ENCODE results near the gene EHD4. TPM values are rescaled to one million over a fixed set of nuclear protein-coding genes. Genes with fewer than 3 reads are reported as not detected.

Gene EHD4
- total RNA-seq, 1 donor from 2014 or later = 21.1 TPM

DNA sequence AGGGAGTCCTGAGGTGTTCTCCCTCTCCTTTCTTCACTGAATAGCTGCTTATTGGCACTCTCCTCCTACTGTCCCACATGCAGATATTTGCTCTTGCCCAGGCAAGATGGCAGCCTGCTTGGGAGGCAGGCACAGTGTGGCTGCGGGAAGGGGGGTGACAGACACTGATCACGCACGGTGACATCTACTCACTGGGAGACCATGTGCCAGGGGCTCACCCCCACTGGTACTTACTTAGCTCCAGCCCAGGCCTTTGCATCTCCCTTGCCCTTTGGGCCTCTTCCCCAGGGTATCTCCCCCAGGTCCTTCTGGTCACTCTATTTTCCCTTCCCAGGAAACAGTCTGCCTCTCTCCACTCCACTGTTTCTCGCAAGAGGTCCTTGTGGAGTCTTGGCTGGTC, 42.0 kb upstream of the EHD4 start:
- Histone ChIP-seq H3K27me3 (ENCODE audit: control insufficient read depth, insufficient read depth, low read length) (no peaks in the 10 kb centered on the region), H3K4me3 (ENCODE audit: low read depth, low read length) (no peak overlapping the region), H3K36me3 (ENCODE audit: control insufficient read depth, insufficient read depth, low read length) (no peaks in the 10 kb centered on the region)
- DNase-seq (ENCODE audit: low read depth) (no peak), FAIRE-seq (no peak)
- TF ChIP-seq, protein P1, sequence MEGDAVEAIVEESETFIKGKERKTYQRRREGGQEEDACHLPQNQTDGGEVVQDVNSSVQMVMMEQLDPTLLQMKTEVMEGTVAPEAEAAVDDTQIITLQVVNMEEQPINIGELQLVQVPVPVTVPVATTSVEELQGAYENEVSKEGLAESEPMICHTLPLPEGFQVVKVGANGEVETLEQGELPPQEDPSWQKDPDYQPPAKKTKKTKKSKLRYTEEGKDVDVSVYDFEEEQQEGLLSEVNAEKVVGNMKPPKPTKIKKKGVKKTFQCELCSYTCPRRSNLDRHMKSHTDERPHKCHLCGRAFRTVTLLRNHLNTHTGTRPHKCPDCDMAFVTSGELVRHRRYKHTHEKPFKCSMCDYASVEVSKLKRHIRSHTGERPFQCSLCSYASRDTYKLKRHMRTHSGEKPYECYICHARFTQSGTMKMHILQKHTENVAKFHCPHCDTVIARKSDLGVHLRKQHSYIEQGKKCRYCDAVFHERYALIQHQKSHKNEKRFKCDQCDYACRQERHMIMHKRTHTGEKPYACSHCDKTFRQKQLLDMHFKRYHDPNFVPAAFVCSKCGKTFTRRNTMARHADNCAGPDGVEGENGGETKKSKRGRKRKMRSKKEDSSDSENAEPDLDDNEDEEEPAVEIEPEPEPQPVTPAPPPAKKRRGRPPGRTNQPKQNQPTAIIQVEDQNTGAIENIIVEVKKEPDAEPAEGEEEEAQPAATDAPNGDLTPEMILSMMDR (IDR thresholded peaks at IDR 0.05; ENCODE audit: insufficient read depth, low read length, severe bottlenecking) = no peak

- DNase-seq (ENCODE audit: low read depth) (no peak), FAIRE-seq (peak; percentile 7)
- Histone ChIP-seq H3K4me3 (ENCODE audit: low read depth, low read length) (no peak overlapping the region), H3K27me3 (ENCODE audit: control insufficient read depth, insufficient read depth, low read length) (no peaks in the 10 kb centered on the region), H3K36me3 (ENCODE audit: control insufficient read depth, insufficient read depth, low read length) (no peaks in the 10 kb centered on the region)
- TF ChIP-seq, protein P1 (IDR thresholded peaks at IDR 0.05; ENCODE audit: insufficient read depth, low read length, severe bottlenecking) = no peak
These were observed 40.6 kb upstream of the EHD4 start for GRCh38 chr15:42012928-42013482.

GRCh38 chr15:42012241-42012640, 39.9 kb upstream of the EHD4 start:
- TF ChIP-seq, protein P1 (IDR thresholded peaks at IDR 0.05; ENCODE audit: insufficient read depth, low read length, severe bottlenecking) = no peak
- Histone ChIP-seq H3K4me3 (ENCODE audit: low read depth, low read length) (no peak overlapping the region), H3K36me3 (ENCODE audit: control insufficient read depth, insufficient read depth, low read length) (no peaks in the 10 kb centered on the region), H3K27me3 (ENCODE audit: control insufficient read depth, insufficient read depth, low read length) (no peaks in the 10 kb centered on the region)
- FAIRE-seq (peak; percentile 94), DNase-seq (ENCODE audit: low read depth) (no peak)

DNA sequence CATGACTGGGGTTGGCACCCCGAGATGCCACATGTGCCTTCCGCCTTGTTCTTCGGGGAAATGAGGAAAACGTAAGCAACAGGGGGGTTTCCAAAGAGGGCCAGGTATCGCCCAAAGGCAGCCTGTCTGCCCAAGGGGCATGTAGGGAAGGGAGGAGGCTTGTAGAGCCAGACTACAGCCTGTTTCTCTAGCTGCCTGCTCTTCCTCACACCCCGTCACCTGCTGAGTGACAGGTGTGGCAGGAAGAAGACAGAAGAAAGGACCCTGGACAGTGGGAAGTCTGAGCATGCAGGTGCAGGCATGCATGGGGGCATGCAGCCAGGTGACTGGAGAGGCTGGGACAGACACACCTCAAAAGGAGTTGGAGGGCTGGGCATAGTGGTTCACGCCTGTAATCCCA, 38.7 kb upstream of the EHD4 start:
- Histone ChIP-seq H3K27me3 (ENCODE audit: control insufficient read depth, insufficient read depth, low read length) (no peaks in the 10 kb centered on the region), H3K36me3 (ENCODE audit: control insufficient read depth, insufficient read depth, low read length) (no peaks in the 10 kb centered on the region), H3K4me3 (ENCODE audit: low read depth, low read length) (no peak overlapping the region)
- peak; percentile 33 for DNase-seq (ENCODE audit: low read depth)
- FAIRE-seq = peak; percentile 32
- TF ChIP-seq, protein P1 (IDR thresholded peaks at IDR 0.05; ENCODE audit: insufficient read depth, low read length, severe bottlenecking) = no peak

- DNase-seq (ENCODE audit: low read depth) (peak; percentile 76), FAIRE-seq (no peak)
- no peaks in the 10 kb centered on the region for H3K27me3 ChIP-seq (ENCODE audit: control insufficient read depth, insufficient read depth, low read length)
- no peaks in the 10 kb centered on the region for H3K36me3 ChIP-seq (ENCODE audit: control insufficient read depth, insufficient read depth, low read length)
- TF ChIP-seq, protein P1 (IDR thresholded peaks at IDR 0.05; ENCODE audit: insufficient read depth, low read length, severe bottlenecking) = no peak
- H3K4me3 ChIP-seq (ENCODE audit: low read depth, low read length) = no peak overlapping the region
These were observed 38.1 kb upstream of the EHD4 start for GRCh38 chr15:42010434-42010833.

DNA sequence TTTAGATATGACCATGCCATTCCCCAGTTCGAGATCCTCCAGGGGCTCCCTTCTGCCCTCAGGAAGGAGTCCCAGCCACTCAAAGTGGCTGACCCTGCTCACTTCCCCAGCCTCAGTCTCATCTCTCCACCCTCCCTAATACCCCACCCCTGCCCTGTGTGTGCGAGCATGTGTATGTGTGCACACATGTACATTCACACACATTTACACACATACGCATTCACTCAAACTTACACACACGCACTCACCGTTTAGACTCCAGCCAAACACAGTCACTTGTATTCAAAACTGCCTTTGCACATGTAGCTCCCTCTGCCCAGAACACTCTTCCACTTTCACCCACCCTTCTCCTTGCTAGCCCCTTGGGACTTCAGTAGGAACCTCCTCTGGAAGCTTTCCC, 37.1 kb upstream of the EHD4 start:
- DNase-seq (ENCODE audit: low read depth) (no peak), FAIRE-seq (peak; percentile 68)
- Histone ChIP-seq H3K4me3 (ENCODE audit: low read depth, low read length) (no peak overlapping the region), H3K36me3 (ENCODE audit: control insufficient read depth, insufficient read depth, low read length) (no peaks in the 10 kb centered on the region), H3K27me3 (ENCODE audit: control insufficient read depth, insufficient read depth, low read length) (no peaks in the 10 kb centered on the region)
- TF ChIP-seq, protein P1 (IDR thresholded peaks at IDR 0.05; ENCODE audit: insufficient read depth, low read length, severe bottlenecking) = no peak
